ENCODE results near the gene GFRA4.

The GFRA4 gene

GRCh38 chr20:3614466-3614865, 48.7 kb downstream of the GFRA4 start:
- DNase-seq, result no peak

- no peak for DNase-seq
Measured at GRCh38 chr20:3613821-3614440, 49.3 kb downstream of the GFRA4 start.

- no peak for DNase-seq
Measured at GRCh38 chr20:3612795-3613572, 50.2 kb downstream of the GFRA4 start.

GRCh38 chr20:3611901-3612300, 51.3 kb downstream of the GFRA4 start:
- no peak for DNase-seq
